ENCODE measurements around the gene SPATA46.

DNA sequence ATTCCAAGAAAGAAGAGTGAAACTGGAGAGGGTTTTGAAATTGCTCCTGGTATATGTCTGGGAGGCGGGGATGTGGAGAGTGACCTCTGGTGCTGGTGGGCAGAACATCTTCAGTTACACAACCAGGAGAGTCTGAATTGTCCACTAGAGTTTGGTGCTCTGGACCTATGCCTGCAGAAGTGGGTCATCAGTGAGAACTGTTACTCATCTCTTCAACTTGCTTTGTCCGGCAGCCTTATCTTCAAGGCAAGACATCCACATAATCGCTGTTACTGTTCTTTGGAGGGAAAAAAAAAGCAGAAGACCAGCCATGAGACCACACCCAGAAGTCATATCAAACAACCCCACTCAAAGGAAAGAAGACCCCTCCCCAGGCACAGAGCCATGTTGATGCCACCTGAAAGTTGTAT is 20.4 kb upstream of the SPATA46 start:
- TF ChIP-seq, protein P1, sequence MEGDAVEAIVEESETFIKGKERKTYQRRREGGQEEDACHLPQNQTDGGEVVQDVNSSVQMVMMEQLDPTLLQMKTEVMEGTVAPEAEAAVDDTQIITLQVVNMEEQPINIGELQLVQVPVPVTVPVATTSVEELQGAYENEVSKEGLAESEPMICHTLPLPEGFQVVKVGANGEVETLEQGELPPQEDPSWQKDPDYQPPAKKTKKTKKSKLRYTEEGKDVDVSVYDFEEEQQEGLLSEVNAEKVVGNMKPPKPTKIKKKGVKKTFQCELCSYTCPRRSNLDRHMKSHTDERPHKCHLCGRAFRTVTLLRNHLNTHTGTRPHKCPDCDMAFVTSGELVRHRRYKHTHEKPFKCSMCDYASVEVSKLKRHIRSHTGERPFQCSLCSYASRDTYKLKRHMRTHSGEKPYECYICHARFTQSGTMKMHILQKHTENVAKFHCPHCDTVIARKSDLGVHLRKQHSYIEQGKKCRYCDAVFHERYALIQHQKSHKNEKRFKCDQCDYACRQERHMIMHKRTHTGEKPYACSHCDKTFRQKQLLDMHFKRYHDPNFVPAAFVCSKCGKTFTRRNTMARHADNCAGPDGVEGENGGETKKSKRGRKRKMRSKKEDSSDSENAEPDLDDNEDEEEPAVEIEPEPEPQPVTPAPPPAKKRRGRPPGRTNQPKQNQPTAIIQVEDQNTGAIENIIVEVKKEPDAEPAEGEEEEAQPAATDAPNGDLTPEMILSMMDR (optimal IDR thresholded peaks at IDR 0.05 in 1 of 3, IDR thresholded peaks at IDR 0.05 in 1 of 3, conservative IDR thresholded peaks at IDR 0.05 in 1 of 3; ENCODE audit: extremely low read depth in 1 of 3, insufficient read depth in 2 of 3, low read length in 3 of 3), result peak in 1 of 3 experiments; percentile 3
- no peak for TF ChIP-seq EZH2 (IDR thresholded peaks at IDR 0.05; ENCODE audit: low read length)

Measured in keratinocyte (primary cell).